NCI-H128 (cell line): Measurements from ENCODE around the gene PAH.
"Not testable (repeated sequence)": the region's sequence is repeated elsewhere in the genome, so short reads cannot be mapped to it uniquely, and the experiment has no call there.

Experiments
- DNase-seq: peaks from one replicate; lab custom pipeline; 2025; ENCODE audit not compliant: unreplicated experiment; lab: John Stamatoyannopoulos, UW

The PAH gene

GRCh38 chr12:102833687-102834441 lies 83.2 kb downstream of the PAH start:
- DNase-seq: no peak

GRCh38 chr12:102832826-102833225 lies 84.2 kb downstream of the PAH start:
- not testable (repeated sequence) for DNase-seq

- no peak for DNase-seq
Observed at GRCh38 chr12:102824218-102824835, 92.7 kb downstream of the PAH start.

GRCh38 chr12:102821149-102821548 lies 95.9 kb downstream of the PAH start:
- DNase-seq: no peak

GRCh38 chr12:102816816-102817434 lies 100.1 kb downstream of the PAH start:
- no peak for DNase-seq

GRCh38 chr12:102814691-102815367 lies 102.2 kb downstream of the PAH start:
- DNase-seq: no peak

GRCh38 chr12:102812344-102812743 lies 104.7 kb downstream of the PAH start:
- DNase-seq: no peak

- no peak for DNase-seq
Observed at GRCh38 chr12:102811110-102811737, 105.8 kb downstream of the PAH start.

GRCh38 chr12:102808412-102808811 lies 108.6 kb downstream of the PAH start:
- DNase-seq: no peak

- no peak for DNase-seq
Observed at GRCh38 chr12:102806592-102806991, 110.5 kb downstream of the PAH start.

- no peak for DNase-seq
Observed at GRCh38 chr12:102806110-102806509, 110.9 kb downstream of the PAH start.

GRCh38 chr12:102800565-102800964 lies 116.5 kb downstream of the PAH start:
- DNase-seq: no peak

- DNase-seq: no peak
Observed at GRCh38 chr12:102799229-102799628, 117.8 kb downstream of the PAH start.

- no peak for DNase-seq
Observed at GRCh38 chr12:102797528-102797927, 119.5 kb downstream of the PAH start.

- DNase-seq: no peak
Observed at GRCh38 chr12:102793921-102794320, 123.1 kb downstream of the PAH start.
